ENCODE measurements around the gene KCTD13. TPM values are rescaled to one million over a fixed set of nuclear protein-coding genes. Genes with fewer than 3 reads are reported as not detected.

Gene KCTD13
- polyA plus RNA-seq, 1 of the 3 experiments (the other 2 are of a cell fraction), result 31.0 TPM

DNA sequence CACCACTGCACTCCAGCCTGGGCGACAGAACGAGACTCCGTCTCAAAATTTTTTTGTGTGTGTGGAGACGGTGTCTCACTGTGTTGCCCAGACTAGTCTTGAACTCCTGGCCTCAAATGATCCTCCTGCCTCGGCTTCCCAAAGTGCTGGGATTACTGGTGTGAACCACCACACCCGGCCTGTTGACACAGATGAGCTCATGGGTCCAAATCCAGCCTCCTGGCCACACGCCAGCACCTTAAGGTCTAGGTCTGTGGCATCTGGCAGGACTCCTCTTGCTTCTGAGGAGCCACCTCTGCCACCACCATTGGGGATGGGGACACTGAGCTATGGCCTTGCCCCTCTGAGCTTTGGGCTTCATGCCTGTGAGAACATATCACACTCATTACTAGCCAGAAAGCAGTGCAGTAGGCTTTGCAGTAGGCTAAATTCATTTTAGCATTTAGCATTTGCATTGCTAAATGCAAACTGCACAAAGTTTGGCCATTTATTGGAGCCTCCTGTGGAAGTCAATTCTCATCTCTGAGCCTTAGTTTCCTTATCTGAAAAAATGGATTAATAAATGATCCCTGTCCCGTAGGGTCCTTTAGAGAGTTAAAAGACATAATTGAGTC, 57.5 kb downstream of the KCTD13 start:
- Histone ChIP-seq H3K27me3 (ENCODE audit: insufficient read depth) (no peaks in the 10 kb centered on the region), H4K20me1 (ENCODE audit: insufficient read depth) (no peaks in the 10 kb centered on the region), H3K4me3 (ENCODE audit: low read depth in 2 of 2, low read length in 1 of 2) (no peak overlapping the region), H3K4me1 (ENCODE audit: control insufficient read depth in 1 of 2, insufficient read depth in 2 of 2, low read depth in 1 of 2, low read length in 1 of 2) (peaks cover 0 to 4% of the 10 kb centered on the region in 2 experiments; a peak in 1 of 4 replicates), H3K9ac (no peak overlapping the region), H3K79me2 (ENCODE audit: insufficient read depth) (no peaks in the 10 kb centered on the region), H3K27ac (ENCODE audit: low read depth in 2 of 2, low read length in 1 of 2) (no peak overlapping the region), H2AFZ (ENCODE audit: low read depth) (no peak overlapping the region), H3K36me3 (replicated peaks in 1 of 2; ENCODE audit: control insufficient read depth in 1 of 2, insufficient read depth in 2 of 2, low read length in 1 of 2) (no peaks in the 10 kb centered on the region), H3K4me2 (no peak overlapping the region), H3K9me3 (no peaks in the 10 kb centered on the region), H3F3A (replicated peaks; ENCODE audit: insufficient read depth) (no peaks in the 10 kb centered on the region), H3K9me2 (no peaks in the 10 kb centered on the region)
- no peak for DNase-seq
- ChIA-PET POLR2A (interaction anchor here (1.0 kb wide), 1 partner anchor 9 kb away, joined by 3 read pairs; no protein-coding TSS in a partner anchor), CTCF (interaction anchor here (1.1 to 1.4 kb wide), 3 partner anchors 15 to 52 kb away, joined by 4 to 8 read pairs (median 5); partner anchors contain the start of gene PAGR1)
- no peak for TF ChIP-seq SMC3 (IDR thresholded peaks at IDR 0.05; ENCODE audit: low read depth, low read length)
- TF ChIP-seq EZH2phosphoT487 (IDR thresholded peaks at IDR 0.05; ENCODE audit: borderline replicate concordance, low read depth), result no peak
- no peak for TF ChIP-seq CTCF (IDR thresholded peaks at IDR 0.05)
- TF ChIP-seq RFX5 (IDR thresholded peaks at IDR 0.05; ENCODE audit: low read length), result no peak
- TF ChIP-seq RCOR1 (IDR thresholded peaks at IDR 0.05; ENCODE audit: low read length), result no peak
- TF ChIP-seq TCF12 (IDR thresholded peaks at IDR 0.05), result no peak
- TF ChIP-seq GABPA (IDR thresholded peaks at IDR 0.05; ENCODE audit: low read depth), result no peak
- no peak for TF ChIP-seq POLR2AphosphoS5 (IDR thresholded peaks at IDR 0.05; ENCODE audit: low read depth, low read length)
- TF ChIP-seq SIN3A (IDR thresholded peaks at IDR 0.05; ENCODE audit: borderline replicate concordance, low read depth, low read length), result no peak
- TF ChIP-seq, protein P1, sequence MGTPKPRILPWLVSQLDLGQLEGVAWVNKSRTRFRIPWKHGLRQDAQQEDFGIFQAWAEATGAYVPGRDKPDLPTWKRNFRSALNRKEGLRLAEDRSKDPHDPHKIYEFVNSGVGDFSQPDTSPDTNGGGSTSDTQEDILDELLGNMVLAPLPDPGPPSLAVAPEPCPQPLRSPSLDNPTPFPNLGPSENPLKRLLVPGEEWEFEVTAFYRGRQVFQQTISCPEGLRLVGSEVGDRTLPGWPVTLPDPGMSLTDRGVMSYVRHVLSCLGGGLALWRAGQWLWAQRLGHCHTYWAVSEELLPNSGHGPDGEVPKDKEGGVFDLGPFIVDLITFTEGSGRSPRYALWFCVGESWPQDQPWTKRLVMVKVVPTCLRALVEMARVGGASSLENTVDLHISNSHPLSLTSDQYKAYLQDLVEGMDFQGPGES (IDR thresholded peaks at IDR 0.05; ENCODE audit: low read depth, low read length), result no peak
- TF ChIP-seq, protein P2, sequence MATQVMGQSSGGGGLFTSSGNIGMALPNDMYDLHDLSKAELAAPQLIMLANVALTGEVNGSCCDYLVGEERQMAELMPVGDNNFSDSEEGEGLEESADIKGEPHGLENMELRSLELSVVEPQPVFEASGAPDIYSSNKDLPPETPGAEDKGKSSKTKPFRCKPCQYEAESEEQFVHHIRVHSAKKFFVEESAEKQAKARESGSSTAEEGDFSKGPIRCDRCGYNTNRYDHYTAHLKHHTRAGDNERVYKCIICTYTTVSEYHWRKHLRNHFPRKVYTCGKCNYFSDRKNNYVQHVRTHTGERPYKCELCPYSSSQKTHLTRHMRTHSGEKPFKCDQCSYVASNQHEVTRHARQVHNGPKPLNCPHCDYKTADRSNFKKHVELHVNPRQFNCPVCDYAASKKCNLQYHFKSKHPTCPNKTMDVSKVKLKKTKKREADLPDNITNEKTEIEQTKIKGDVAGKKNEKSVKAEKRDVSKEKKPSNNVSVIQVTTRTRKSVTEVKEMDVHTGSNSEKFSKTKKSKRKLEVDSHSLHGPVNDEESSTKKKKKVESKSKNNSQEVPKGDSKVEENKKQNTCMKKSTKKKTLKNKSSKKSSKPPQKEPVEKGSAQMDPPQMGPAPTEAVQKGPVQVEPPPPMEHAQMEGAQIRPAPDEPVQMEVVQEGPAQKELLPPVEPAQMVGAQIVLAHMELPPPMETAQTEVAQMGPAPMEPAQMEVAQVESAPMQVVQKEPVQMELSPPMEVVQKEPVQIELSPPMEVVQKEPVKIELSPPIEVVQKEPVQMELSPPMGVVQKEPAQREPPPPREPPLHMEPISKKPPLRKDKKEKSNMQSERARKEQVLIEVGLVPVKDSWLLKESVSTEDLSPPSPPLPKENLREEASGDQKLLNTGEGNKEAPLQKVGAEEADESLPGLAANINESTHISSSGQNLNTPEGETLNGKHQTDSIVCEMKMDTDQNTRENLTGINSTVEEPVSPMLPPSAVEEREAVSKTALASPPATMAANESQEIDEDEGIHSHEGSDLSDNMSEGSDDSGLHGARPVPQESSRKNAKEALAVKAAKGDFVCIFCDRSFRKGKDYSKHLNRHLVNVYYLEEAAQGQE (IDR thresholded peaks at IDR 0.05; ENCODE audit: low read depth, low read length), result no peak
- no peak for TF ChIP-seq MAX (IDR thresholded peaks at IDR 0.05; ENCODE audit: low read depth)
- TF ChIP-seq, protein P3, sequence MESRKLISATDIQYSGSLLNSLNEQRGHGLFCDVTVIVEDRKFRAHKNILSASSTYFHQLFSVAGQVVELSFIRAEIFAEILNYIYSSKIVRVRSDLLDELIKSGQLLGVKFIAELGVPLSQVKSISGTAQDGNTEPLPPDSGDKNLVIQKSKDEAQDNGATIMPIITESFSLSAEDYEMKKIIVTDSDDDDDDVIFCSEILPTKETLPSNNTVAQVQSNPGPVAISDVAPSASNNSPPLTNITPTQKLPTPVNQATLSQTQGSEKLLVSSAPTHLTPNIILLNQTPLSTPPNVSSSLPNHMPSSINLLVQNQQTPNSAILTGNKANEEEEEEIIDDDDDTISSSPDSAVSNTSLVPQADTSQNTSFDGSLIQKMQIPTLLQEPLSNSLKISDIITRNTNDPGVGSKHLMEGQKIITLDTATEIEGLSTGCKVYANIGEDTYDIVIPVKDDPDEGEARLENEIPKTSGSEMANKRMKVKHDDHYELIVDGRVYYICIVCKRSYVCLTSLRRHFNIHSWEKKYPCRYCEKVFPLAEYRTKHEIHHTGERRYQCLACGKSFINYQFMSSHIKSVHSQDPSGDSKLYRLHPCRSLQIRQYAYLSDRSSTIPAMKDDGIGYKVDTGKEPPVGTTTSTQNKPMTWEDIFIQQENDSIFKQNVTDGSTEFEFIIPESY (IDR thresholded peaks at IDR 0.05; ENCODE audit: borderline replicate concordance, low read depth), result no peak
- no peak for TF ChIP-seq NFIC (IDR thresholded peaks at IDR 0.05; ENCODE audit: borderline replicate concordance)
- no peak for TF ChIP-seq MEF2A (IDR thresholded peaks at IDR 0.05; ENCODE audit: borderline replicate concordance, low read depth)
- no peak for TF ChIP-seq EP300 (IDR thresholded peaks at IDR 0.05; ENCODE audit: borderline replicate concordance in 1 of 2, low read depth in 1 of 2, low read length in 1 of 2)
- WGBS (ENCODE audit: low lambda C conversion rate), result 77% methylated on average over 6 of the region's 8 CpGs

All from SK-N-SH (cell line).